GM21717 (cell line): ENCODE measurements around the gene PGAM1.
"Not testable (repeated sequence)": the region's sequence is repeated elsewhere in the genome, so short reads cannot be mapped to it uniquely, and the experiment has no call there.

Experiments
- ATAC-seq: cut with Tn5 transposase; IDR thresholded peaks from one replicate; pipeline ENCODE4 v1.9.1; 2021; ENCODE audit warnings: mild to moderate bottlenecking, moderate library complexity; ENCODE audit not compliant: unreplicated experiment

The PGAM1 gene

DNA sequence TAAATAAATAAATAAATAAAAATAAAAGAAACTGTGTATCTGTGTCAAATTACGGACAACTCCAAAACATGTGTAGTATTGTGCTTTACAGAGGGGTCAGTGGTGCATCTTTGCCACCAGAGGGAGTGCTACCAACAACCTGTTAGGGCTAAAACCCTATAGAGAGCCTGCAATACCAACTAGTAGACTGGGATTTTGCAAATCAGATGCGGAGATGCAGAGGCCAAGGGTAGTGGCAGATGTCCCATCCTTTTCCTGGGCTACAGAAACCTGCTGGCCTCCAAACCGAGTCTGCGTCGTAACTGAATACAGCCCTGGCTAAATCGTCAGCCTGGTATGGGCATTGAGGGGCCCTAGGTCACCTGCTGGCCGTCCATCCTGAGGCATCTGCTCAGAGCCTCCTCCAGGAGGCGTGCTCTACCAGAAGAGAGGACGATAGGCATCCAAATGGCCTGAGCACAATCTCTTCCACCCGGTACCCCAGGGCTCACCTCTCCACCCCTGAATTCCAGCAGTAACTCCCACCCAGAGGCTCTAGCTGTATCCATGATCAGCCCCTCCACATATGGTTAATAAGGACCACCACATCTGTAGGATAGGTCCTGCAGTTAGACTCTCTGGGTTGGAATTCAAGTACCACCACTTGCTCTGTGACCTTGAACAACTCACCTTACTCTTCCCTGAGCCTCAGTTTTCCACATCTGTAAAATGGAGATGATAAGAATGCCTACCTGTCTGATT lies 18.6 kb upstream of the PGAM1 start:
- ATAC-seq, result peak; percentile 83

DNA sequence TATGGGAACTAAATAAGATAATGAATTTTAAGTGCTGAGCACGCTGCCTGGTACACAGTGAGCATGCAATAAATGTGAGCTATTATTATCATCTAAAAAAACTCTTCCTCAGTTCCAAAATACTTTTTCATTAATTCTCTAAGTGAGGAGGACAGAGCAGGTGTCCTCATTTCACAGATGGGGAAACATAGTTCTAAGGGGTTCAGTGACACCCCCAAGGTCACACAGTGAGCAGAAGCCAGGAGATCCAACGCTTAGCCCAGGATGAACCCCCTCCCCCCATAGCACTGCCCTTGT lies 18.1 kb upstream of the PGAM1 start:
- ATAC-seq, result no peak

DNA sequence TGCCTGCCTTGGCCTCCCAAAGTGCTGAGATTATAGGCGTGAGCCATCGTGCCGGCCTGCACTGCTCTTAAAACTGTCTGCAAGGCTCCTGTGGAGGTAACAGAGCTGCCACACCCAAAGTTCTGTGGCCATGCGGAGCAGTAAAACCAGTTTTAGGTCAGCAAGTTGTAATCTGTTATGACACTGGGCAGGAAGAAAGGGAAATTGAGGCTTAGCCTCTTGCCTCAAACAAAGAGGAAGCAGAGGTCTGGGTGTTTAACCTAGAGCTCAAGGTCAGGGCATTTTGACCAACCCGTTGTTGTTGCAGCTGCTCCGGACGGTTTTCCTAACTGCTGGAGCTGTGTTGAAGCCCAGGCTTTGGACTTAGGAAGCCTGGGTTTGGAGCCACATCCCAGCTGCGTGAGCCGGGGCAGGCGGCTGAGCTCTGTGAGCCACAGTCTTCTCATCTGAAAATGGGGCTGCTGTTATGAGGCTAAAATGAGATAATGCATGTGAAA lies 17.4 kb upstream of the PGAM1 start:
- no peak for ATAC-seq

DNA sequence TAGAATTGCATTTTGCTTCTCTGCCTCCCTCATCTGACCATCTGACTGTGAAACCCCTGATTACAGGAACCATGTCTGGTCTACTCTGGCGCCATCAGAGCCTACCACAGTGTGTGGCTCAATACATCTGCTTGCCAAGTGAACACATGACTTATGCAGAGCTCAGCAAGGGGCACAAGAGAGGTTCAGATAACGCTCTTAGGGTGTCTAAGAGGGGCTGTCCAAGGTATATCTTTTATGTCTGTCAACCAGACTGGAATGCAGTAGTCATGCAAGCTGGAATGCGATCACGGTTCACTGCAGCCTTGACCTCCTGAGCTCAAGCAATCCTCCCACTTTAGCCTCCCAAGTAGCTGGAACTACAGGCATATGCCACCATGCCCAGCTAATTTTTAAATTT lies 14.6 kb upstream of the PGAM1 start:
- ATAC-seq, result no peak

GRCh38 chr10:97412891-97413304 lies 13.1 kb upstream of the PGAM1 start:
- ATAC-seq, result no peak

DNA sequence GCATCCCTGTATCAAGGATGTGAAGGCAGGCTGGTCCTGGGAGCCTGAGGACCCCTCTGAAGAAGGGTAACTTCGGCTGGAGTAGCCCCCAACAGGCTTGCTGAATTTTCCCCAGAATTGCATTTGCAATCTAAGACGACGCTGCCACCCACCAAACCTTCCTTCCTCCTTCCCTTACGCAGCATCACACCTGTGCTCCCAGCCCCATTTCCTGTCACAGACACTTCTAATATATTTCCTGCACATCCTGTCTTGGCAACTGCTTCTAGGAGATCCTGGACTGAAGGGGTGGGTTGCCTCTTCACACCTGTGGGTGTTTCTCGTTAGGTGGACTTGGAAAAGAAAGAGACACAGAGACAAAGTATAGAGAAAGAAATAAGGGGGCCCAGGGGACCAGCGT lies 9.4 kb upstream of the PGAM1 start:
- ATAC-seq, result no peak

DNA sequence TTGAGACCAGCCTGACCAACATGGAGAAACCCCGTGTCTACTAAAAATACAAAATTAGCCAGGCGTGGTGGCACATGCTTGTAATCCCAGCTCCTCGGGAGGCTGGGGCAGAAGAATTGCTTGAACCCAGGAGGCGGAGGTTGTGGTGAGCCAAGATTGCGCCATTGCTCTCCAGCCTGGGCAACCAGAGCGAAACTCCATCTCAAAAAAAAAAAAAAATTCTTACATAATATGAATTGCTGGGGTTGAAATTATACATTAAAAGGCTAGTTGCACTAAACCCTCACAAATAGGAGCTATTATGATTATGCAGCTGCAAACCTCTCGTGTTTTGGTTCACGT lies 2.3 kb upstream of the PGAM1 start:
- not testable (repeated sequence) for ATAC-seq

- no peak for ATAC-seq
These were observed 982 bp downstream of the PGAM1 start for GRCh38 chr10:97426776-97427570.

DNA sequence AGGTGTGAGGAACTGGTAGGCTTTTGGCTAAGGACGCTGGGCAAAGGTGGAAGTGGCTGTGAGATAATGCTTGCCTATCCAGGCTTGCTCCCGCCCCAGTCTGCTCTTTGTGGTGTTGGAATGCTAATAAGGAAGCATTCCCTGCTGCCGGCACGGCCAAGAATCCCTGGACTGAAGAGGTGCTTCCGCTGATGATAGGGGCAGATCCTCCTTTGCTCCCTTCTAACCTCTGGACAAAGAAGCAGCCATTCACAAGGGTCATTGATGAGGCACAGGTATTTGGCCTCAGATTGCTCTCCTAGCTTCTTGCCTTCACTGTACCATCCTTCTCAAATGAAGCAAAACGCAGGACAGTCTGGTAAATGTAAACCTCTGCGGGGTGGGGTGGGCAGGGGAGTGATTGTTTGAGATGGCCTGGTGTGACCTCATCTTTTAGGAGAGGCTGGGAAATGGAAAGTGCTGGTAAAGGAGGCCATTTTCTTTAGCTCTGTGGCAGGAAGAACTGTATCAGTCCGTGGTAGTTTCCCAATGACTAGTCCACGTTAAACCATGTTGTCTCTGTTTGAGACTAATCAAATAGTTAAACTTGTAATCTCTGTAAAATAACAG lies 1.7 kb downstream of the PGAM1 start:
- no peak for ATAC-seq

- no peak for ATAC-seq
These were observed 2.6 kb downstream of the PGAM1 start for GRCh38 chr10:97428572-97428981.

DNA sequence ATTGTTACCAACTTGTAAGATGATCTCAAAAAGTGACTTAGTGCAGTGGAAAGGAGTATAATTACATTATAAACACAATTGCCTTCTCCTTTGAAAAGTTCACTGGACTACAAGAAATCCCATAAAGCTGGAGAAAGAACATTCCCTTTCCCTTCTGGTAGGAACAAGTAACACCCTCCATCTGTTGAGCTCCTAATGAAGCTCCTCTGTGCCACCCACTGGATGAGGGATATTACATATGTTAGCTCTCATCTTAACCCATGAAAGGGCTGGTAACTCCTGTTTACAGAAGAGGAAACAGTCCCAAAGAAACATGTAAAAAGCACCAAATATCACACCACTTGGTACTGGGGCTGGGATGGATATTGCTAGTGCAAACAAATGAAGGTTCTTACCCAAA lies 8.1 kb downstream of the PGAM1 start:
- no peak for ATAC-seq

GRCh38 chr10:97434557-97434956 lies 8.6 kb downstream of the PGAM1 start:
- no peak for ATAC-seq

DNA sequence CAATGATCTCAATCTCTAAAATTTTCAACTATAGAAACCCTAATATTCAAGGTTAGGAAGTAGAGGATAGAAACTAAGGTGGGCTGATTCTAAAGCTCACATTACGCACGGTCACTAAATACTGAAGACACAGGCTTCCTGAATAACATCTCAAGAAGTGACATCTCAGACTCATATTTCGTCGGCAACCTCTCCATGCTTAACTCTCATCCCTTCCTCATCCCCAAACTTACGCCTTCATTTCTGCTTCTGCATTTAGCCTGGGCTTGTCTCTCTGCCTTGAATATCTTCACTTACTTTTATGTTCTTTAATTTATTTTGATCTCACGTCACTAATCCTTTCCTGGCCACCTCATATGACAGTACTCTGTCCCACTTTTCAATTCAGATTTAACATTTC lies 9.2 kb downstream of the PGAM1 start:
- no peak for ATAC-seq

DNA sequence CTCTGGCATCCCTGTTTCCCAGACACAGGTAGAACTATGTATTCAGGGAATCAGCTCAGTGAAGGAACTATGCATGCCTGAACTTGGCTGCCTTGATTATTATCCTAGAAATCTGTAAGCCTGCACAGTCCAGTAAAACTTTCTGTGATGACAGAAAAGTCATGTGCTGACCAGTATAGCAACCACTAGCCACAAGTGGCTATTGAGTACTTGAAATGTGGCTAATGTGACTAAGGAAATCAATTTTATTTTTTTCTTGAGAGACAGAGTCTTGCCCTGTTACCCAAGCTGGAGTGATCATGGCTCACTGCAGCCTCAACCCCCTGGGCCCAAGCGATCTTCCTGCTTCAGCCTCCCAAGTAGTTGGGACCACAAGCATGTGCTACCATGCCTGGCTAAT lies 16.3 kb downstream of the PGAM1 start:
- no peak for ATAC-seq

GRCh38 chr10:97444212-97444611 lies 18.2 kb downstream of the PGAM1 start:
- ATAC-seq, result no peak

GRCh38 chr10:97445357-97445721 lies 19.3 kb downstream of the PGAM1 start:
- no peak for ATAC-seq

GRCh38 chr10:97445722-97446639 lies 20.0 kb downstream of the PGAM1 start, which contains the start of the genes EXOSC1 and ZDHHC16:
EXOSC1 (minus strand) TSS chr10:97446006; CDS start chr10:97445985, 21 bp downstream.
ZDHHC16 (plus strand) TSS chr10:97446175; CDS start chr10:97451676, 5,501 bp downstream.
- peak; percentile 93 for ATAC-seq

- ATAC-seq, result no peak
These were observed 24.8 kb downstream of the PGAM1 start for GRCh38 chr10:97450828-97451227.

DNA sequence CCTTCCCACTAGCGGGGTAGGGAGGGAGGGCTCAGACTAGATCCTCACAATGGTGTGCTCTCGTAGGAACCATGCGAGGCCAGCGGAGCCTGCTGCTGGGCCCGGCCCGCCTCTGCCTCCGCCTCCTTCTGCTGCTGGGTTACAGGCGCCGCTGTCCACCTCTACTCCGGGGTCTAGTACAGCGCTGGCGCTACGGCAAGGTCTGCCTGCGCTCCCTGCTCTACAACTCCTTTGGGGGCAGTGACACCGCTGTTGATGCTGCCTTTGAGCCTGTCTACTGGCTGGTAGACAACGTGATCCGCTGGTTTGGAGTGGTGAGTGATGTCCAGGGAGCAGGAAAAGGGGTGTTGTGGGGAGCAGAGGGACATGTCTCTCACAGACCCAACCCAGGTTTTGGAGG lies 25.6 kb downstream of the PGAM1 start:
- ATAC-seq, result no peak

DNA sequence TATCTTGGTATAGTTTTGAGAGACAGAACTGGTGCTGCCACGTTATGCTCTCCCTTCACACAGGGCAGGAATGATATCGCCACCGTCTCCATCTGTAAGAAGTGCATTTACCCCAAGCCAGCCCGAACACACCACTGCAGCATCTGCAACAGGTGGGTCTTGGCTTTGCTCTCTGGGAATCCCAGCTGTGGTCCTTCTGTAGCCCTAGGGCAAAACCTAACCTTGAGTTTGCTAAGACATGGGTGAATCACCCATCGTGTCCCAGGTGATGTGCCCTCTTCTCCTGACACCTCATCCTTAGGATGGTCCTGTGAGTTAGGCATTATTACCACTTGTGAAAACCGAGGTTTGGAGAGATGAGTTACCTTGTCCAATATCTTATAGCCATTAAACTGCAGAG lies 26.4 kb downstream of the PGAM1 start:
- no peak for ATAC-seq
